Measurements from ENCODE around the gene UBE2J2.

UBE2J2 gene

GRCh38 chr1:1296070-1297061, 22.7 kb upstream of the UBE2J2 start:
- DNase-seq (ENCODE audit: insufficient read length, low spot score): no peak
- no peak for FAIRE-seq

- DNase-seq (ENCODE audit: insufficient read length, low spot score) (no peak), FAIRE-seq (no peak)
Measured at GRCh38 chr1:1295154-1295923, 21.7 kb upstream of the UBE2J2 start.

DNA sequence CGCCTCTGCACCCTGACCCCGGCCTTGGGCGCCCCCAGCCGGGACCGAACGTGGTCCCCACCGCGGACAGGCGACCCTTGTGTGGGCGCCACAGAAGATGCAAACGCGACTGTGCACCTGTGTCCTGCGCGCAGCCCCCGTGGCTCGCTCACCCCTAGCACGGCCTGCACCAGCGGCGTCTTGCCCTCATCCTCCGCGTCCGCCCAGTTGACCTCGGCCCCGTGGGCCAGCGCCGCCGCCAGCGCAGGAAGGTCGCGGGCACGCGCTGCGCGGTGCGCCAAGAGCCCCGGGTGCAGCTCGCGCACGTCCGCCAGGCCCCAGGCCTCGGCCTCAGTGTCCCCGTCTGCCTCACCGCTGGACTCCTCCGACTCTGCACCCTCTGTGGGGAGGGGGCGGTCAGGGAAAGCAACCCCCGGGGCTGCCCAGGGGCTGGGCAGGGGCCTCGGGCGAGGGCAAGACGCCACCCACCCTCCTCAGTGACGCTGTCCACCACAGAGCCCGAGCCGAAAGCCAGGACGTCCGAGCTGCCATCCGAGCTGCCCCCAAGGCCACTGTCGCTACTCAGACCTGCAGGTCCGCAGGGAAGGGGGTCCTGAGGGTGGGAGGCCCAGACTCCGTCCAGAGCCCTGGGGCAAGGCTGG, 20.7 kb upstream of the UBE2J2 start:
- DNase-seq (ENCODE audit: insufficient read length, low spot score): no peak
- no peak for FAIRE-seq

GRCh38 chr1:1293263-1294249, 19.9 kb upstream of the UBE2J2 start:
- no peak for DNase-seq (ENCODE audit: insufficient read length, low spot score)
- FAIRE-seq: no peak

DNA sequence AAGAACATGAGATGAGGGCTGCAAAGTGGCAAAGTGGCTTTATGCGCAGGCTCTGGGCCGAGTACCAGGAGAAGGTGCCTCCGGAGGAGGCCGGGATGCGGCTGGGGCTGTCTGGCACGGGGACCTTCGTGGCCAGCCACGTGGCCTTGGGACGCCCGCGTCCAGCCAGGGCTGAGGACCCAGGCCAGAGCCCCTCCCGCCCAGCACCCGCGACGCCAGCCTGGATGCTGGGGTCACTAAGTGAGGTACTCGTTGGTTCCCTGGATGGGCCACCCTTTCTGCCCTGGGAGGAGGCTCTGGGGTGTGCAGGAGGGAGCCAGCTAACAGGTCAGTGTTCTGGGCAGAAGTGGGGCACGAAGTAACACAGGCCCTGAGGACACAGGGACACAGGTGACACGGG, 19.2 kb upstream of the UBE2J2 start:
- no peak for FAIRE-seq
- no peak for DNase-seq (ENCODE audit: insufficient read length, low spot score)

- DNase-seq (ENCODE audit: insufficient read length, low spot score): no peak
- no peak for FAIRE-seq
Measured at GRCh38 chr1:1292442-1292779, 18.8 kb upstream of the UBE2J2 start.

GRCh38 chr1:1291548-1292441, 18.1 kb upstream of the UBE2J2 start:
- FAIRE-seq (peak; percentile 66), DNase-seq (ENCODE audit: insufficient read length, low spot score) (no peak)

GRCh38 chr1:1291023-1291528, 17.4 kb upstream of the UBE2J2 start:
- no peak for DNase-seq (ENCODE audit: insufficient read length, low spot score)
- no peak for FAIRE-seq

GRCh38 chr1:1290238-1290731, 16.6 kb upstream of the UBE2J2 start:
- FAIRE-seq (no peak), DNase-seq (ENCODE audit: insufficient read length, low spot score) (no peak)

GRCh38 chr1:1287288-1288110, 13.8 kb upstream of the UBE2J2 start:
- DNase-seq (ENCODE audit: insufficient read length, low spot score) (no peak), FAIRE-seq (no peak)

GRCh38 chr1:1286313-1287261, 12.9 kb upstream of the UBE2J2 start:
- DNase-seq (ENCODE audit: insufficient read length, low spot score): no peak
- FAIRE-seq: no peak

DNA sequence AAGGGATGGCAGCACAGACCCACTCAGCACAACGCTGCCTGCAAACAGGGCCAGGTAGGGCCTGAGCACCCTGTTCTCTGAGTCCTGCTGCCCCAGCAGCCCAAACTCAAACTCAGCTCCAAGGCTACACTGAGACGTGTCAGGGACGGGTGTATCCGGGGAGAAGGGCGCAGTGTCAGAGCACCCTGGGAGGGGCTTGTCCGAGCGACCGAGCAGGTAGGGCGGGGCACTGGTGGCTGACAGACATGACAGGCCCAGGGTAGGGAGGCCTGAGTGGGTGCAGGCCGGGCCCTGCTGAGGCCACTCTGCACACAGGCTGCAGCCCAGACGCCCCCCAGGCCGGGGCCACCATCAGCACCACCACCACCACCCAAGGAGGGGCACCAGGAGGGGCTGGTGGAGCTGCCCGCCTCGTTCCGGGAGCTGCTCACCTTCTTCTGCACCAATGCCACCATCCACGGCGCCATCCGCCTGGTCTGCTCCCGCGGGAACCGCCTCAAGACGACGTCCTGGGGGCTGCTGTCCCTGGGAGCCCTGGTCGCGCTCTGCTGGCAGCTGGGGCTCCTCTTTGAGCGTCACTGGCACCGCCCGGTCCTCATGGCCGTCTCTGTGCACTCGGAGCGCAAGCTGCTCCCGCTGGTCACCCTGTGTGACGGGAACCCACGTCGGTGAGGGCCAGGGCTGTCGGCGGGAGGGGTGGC, 12.1 kb upstream of the UBE2J2 start:
- DNase-seq (ENCODE audit: insufficient read length, low spot score): no peak
- FAIRE-seq: no peak

DNA sequence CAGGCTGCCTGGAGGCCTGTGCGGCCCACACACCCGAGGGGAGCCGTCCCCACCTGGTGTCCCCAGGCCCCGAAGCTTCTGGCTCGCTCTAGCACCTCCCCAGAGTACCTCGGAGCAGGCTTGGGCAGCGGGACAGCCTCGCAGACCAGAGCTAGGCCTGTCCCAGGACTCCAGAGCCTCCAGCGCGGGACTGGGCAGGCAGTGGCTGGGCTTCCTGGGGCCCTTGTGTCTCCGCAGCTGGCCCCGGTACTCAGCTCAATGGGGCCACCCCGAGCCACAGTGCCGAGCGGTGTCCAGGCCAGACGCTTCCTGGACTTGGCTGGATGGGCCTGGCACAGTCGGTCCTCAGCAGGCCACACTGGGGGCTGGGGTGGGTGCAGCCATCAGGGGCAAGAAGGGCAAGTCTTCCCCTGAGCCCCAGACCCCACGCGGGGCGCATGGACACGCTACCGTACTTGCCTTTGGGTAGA, 11.5 kb upstream of the UBE2J2 start:
- DNase-seq (ENCODE audit: insufficient read length, low spot score) (no peak), FAIRE-seq (no peak)

GRCh38 chr1:1284221-1285101, 10.8 kb upstream of the UBE2J2 start:
- DNase-seq (ENCODE audit: insufficient read length, low spot score): no peak
- no peak for FAIRE-seq

GRCh38 chr1:1283821-1284220, 10.2 kb upstream of the UBE2J2 start:
- DNase-seq (ENCODE audit: insufficient read length, low spot score): no peak
- FAIRE-seq: no peak

All from HTR-8/SVneo (cell line).